OCI-LY7 (cell line): ENCODE results near the gene ACAA2. TPM values are rescaled to one million over a fixed set of nuclear protein-coding genes. Genes with fewer than 3 reads are reported as not detected.

Experiments
- BruUV-seq: library from RNA; stranded (reverse); fragments of 400-500 nt; replicated peaks from 2 replicates; lab custom pipeline; 2021; lab: Mats Ljungman, UMichigan
- CTCF ChIA-PET: fragments of 300-600 bp; sonication (Branson Sonifier 250); formaldehyde crosslinking; loops from one replicate; lab custom pipeline; 2022; ENCODE audit warnings: antibody characterized with exemption; ENCODE audit not compliant: unreplicated experiment; lab: Charles Lee
- POLR2A ChIA-PET: fragments of 300-600 bp; sonication (Branson Sonifier 250); formaldehyde crosslinking; loops from one replicate; lab custom pipeline; 2022; ENCODE audit warnings: antibody characterized with exemption; lab: Charles Lee
- DNase-seq: peaks from one replicate; pipeline ENCODE4 v3.0.0-alpha.2; 2015; ENCODE audit warnings: low spot score
- H2AFZ ChIP-seq: fragments of 200-600 bp; sonication (generic), shearing (Covaris generic); 2 replicates; pipeline ENCODE4 v1.6.1; 2014; ENCODE audit warnings: mild to moderate bottlenecking, antibody characterized with exemption, low read length, moderate library complexity
- H3K27ac ChIP-seq: fragments of 200-600 bp; sonication (generic); 2 replicates; pipeline ENCODE4 v1.5.1; 2014; ENCODE audit warnings: mixed run types, low read depth, mild to moderate bottlenecking, moderate library complexity, low read length, inconsistent platforms; ENCODE audit not compliant: poor library complexity, severe bottlenecking
- H3K36me3 ChIP-seq: fragments of 200-600 bp; sonication (generic); 2 replicates; pipeline ENCODE4 v1.6.1; 2014; ENCODE audit warnings: mild to moderate bottlenecking, antibody characterized with exemption, low read length, moderate library complexity, mixed read lengths; ENCODE audit not compliant: insufficient read depth
- H3K4me1 ChIP-seq: fragments of 200-600 bp; sonication (generic); 2 replicates; pipeline ENCODE4 v1.5.1; 2014; ENCODE audit warnings: mild to moderate bottlenecking, low read length; ENCODE audit not compliant: insufficient read depth, poor library complexity, severe bottlenecking
- H3K4me2 ChIP-seq: fragments of 200-600 bp; sonication (generic); 2 replicates; pipeline ENCODE4 v1.6.1; 2014; ENCODE audit warnings: mild to moderate bottlenecking, low read length
- H3K4me3 ChIP-seq: fragments of 200-600 bp; sonication (generic); 2 replicates; pipeline ENCODE4 v1.5.1; 2014; ENCODE audit warnings: mild to moderate bottlenecking, low read depth, low read length; ENCODE audit not compliant: poor library complexity, severe bottlenecking
- H3K79me2 ChIP-seq: fragments of 200-600 bp; sonication (generic); 2 replicates; pipeline ENCODE4 v1.6.1; 2016; ENCODE audit warnings: low read depth, mild to moderate bottlenecking, low read length, moderate library complexity, mixed read lengths; ENCODE audit not compliant: insufficient read depth
- H3K9me2 ChIP-seq: fragments of 200-600 bp; sonication (generic); 2 replicates; pipeline ENCODE4 v1.6.1; 2016; ENCODE audit warnings: mild to moderate bottlenecking, low read length, mixed read lengths; ENCODE audit not compliant: insufficient read depth
- H3K9me3 ChIP-seq: fragments of 200-600 bp; sonication (generic); 2 replicates; pipeline ENCODE4 v1.6.1; 2014; ENCODE audit warnings: mild to moderate bottlenecking, mixed run types, low read length, mixed read lengths
- H4K20me1 ChIP-seq: fragments of 200-600 bp; sonication (generic); 2 replicates; pipeline ENCODE4 v1.6.1; 2014; ENCODE audit warnings: mild to moderate bottlenecking, antibody characterized with exemption, low read length, moderate library complexity, mixed read lengths; ENCODE audit not compliant: insufficient read depth
- CTCF ChIP-seq: fragments of 200-600 bp; sonication (generic); conservative IDR thresholded peaks from 2 replicates; pipeline ENCODE4 v1.5.1; 2014; ENCODE audit warnings: mild to moderate bottlenecking, antibody characterized with exemption, low read length, moderate library complexity, mixed read lengths
- EZH2phosphoT487 ChIP-seq: fragments of 200-600 bp; sonication (generic); IDR thresholded peaks from 2 replicates; pipeline ENCODE4 v1.6.1; 2018; ENCODE audit warnings: low read depth, borderline replicate concordance, mild to moderate bottlenecking, mixed run types, antibody characterized with exemption, low read length, moderate library complexity, mixed read lengths
- intact Hi-C: fragments of 100-400 bp; cut with micrococcal nuclease; formaldehyde crosslinking; loops from one replicate; pipeline ENCODE4 v1.10.0; 2022; ENCODE audit not compliant: unreplicated experiment
- total RNA-seq, 2 experiments: library from RNA; depleted of rRNA in 1 of 2; stranded (reverse); fragments of >200 nt in 1 of 2; shearing (Covaris generic) in 1 of 2; gene quantifications; 2 replicates each; pipeline ENCODE4 v1.2.3, GENCODE V29; 2014 to 2022

Gene ACAA2
- total RNA-seq, 2 experiments from 2014 or later, result 30.8 to 54.4 TPM

DNA sequence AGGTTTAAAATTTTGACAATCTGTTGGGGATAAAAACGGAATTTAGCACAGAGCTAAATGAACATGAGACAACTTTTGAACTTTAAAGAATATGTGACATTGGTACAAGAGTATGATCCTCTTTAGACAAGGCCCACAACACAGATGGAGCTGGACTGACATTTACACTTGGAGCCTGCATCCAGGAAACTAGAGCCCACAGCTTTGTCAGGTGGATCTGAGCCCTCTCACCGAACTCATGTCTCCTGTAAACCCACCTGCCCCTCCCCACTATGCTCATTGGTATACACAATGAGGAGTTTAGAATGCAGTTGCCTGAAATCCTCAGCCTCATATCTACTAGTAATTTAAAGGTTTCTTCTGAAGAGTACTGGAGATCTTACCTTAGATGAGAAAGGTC is 22.1 kb upstream of the ACAA2 start:
- ChIA-PET CTCF (no interaction called here), POLR2A (no interaction called here)
- no peaks in the 10 kb centered on the region for H4K20me1 ChIP-seq
- H3K79me2 ChIP-seq, result no peaks in the 10 kb centered on the region
- BruUV-seq, result no TSS peak
- H3K4me1 ChIP-seq, result no peaks in the 10 kb centered on the region
- H3K4me2 ChIP-seq, result no peak overlapping the region
- no peak for TF ChIP-seq CTCF
- TF ChIP-seq EZH2phosphoT487, result no peak
- intact Hi-C loops, result no loop called here
- no peaks in the 10 kb centered on the region for H3K9me2 ChIP-seq
- H3K4me3 ChIP-seq, result no peak overlapping the region
- H3K36me3 ChIP-seq, result no peaks in the 10 kb centered on the region
- no peaks in the 10 kb centered on the region for H3K9me3 ChIP-seq
- no peak overlapping the region for H3K27ac ChIP-seq
- H2AFZ ChIP-seq, result no peak overlapping the region
- DNase-seq, result no peak

DNA sequence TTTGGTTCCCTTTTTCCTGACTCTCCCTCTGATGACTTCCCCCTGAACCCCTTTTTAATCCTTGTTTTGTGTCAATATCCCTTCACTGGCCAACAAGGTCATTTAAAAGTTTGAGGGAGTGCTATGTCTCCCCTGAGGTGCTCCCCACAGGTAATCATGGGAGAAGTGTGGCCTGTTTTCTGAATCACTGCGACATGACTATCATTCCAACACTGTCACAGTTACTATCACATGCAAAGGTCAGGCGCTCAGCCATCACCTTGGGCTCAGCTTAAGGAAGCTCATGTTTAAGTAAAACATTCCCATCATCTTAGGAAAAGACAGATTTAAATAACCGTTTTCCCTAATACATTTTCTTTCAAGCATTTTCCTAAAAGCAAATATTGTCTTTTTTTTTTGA is 20.9 kb upstream of the ACAA2 start:
- BruUV-seq, result no TSS peak
- CTCF ChIA-PET, result no interaction called here
- no peaks in the 10 kb centered on the region for H3K36me3 ChIP-seq
- H3K27ac ChIP-seq, result no peak overlapping the region
- no peaks in the 10 kb centered on the region for H3K79me2 ChIP-seq
- POLR2A ChIA-PET, result interaction anchor here (0.5 to 1.1 kb wide), 3 partner anchors 27 to 120 kb away, joined by 3 to 4 read pairs (median 4); no protein-coding TSS in a partner anchor
- no peaks in the 10 kb centered on the region for H3K9me2 ChIP-seq
- no peak for TF ChIP-seq CTCF
- no peaks in the 10 kb centered on the region for H3K9me3 ChIP-seq
- no peaks in the 10 kb centered on the region for H4K20me1 ChIP-seq
- no peaks in the 10 kb centered on the region for H3K4me1 ChIP-seq
- no peak overlapping the region for H2AFZ ChIP-seq
- no peak for DNase-seq
- intact Hi-C loops, result no loop called here
- H3K4me2 ChIP-seq, result no peak overlapping the region
- H3K4me3 ChIP-seq, result no peak overlapping the region

GRCh38 chr18:49833814-49834213 is 20.5 kb upstream of the ACAA2 start:
- Histone ChIP-seq H3K9me3 (no peaks in the 10 kb centered on the region), H3K27ac (no peak overlapping the region), H2AFZ (no peak overlapping the region), H3K4me3 (no peak overlapping the region), H3K4me2 (no peak overlapping the region), H3K79me2 (no peaks in the 10 kb centered on the region), H3K36me3 (no peaks in the 10 kb centered on the region), H4K20me1 (no peaks in the 10 kb centered on the region), H3K4me1 (no peaks in the 10 kb centered on the region), H3K9me2 (no peaks in the 10 kb centered on the region)
- ChIA-PET CTCF (no interaction called here), POLR2A (interaction anchor here (1.1 kb wide), 1 partner anchor 120 kb away, joined by 3 read pairs; no protein-coding TSS in a partner anchor)
- TF ChIP-seq CTCF, result no peak
- TF ChIP-seq EZH2phosphoT487, result no peak
- no peak for DNase-seq
- intact Hi-C loops, result no loop called here
- BruUV-seq, result no TSS peak
